H9 (cell line): ENCODE measurements around the gene ZNF783. TPM values are rescaled to one million over a fixed set of nuclear protein-coding genes. Genes with fewer than 3 reads are reported as not detected.
A peak's percentile ranks its signal among the peaks of the same experiment; 100 is the strongest.

Experiments
- DNase-seq: peaks from one replicate; pipeline ENCODE4 v3.0.0-alpha.2; 2017
- H2AFZ ChIP-seq: one replicate; pipeline ENCODE4 v1.6.1; 2013; ENCODE audit warnings: mild to moderate bottlenecking, low read length, control low read depth, moderate library complexity
- H2AK5ac ChIP-seq: 2 replicates; pipeline ENCODE4 v1.6.1; 2013; ENCODE audit warnings: low read length, control low read depth, mixed read lengths; ENCODE audit not compliant: insufficient read length
- H2BK120ac ChIP-seq: one replicate; pipeline ENCODE4 v1.6.1; 2013; ENCODE audit warnings: low read depth, mild to moderate bottlenecking, low read length, control low read depth, inconsistent platforms; ENCODE audit not compliant: poor library complexity, severe bottlenecking
- H2BK12ac ChIP-seq: 2 replicates; pipeline ENCODE4 v1.6.1; 2013; ENCODE audit warnings: low read length, control low read depth, mixed read lengths, low read depth; ENCODE audit not compliant: insufficient read length
- H2BK15ac ChIP-seq: 2 replicates; pipeline ENCODE4 v1.6.1; 2013; ENCODE audit warnings: low read depth, low read length, control low read depth
- H2BK20ac ChIP-seq: one replicate; pipeline ENCODE4 v1.6.1; 2013; ENCODE audit warnings: low read depth, mild to moderate bottlenecking, low read length, control low read depth, inconsistent platforms; ENCODE audit not compliant: poor library complexity, severe bottlenecking
- H2BK5ac ChIP-seq: 2 replicates; pipeline ENCODE4 v1.6.1; 2013; ENCODE audit warnings: low read length, control low read depth, mixed read lengths; ENCODE audit not compliant: insufficient read length
- H3K14ac ChIP-seq: 2 replicates; pipeline ENCODE4 v1.6.1; 2013; ENCODE audit warnings: low read length, control low read depth; ENCODE audit not compliant: insufficient read depth
- H3K18ac ChIP-seq: 2 replicates; pipeline ENCODE4 v1.6.1; 2013; ENCODE audit warnings: low read depth, mild to moderate bottlenecking, mixed read lengths, low read length, control low read depth; ENCODE audit not compliant: insufficient read length
- H3K23ac ChIP-seq: 2 replicates; pipeline ENCODE4 v1.6.1; 2013; ENCODE audit warnings: low read length, control low read depth, mixed read lengths, low read depth; ENCODE audit not compliant: insufficient read length
- H3K23me2 ChIP-seq: 2 replicates; pipeline ENCODE4 v1.6.1; 2013; ENCODE audit warnings: low read depth, mild to moderate bottlenecking, mixed read lengths, low read length, control low read depth; ENCODE audit not compliant: insufficient read length, poor library complexity, severe bottlenecking
- H3K27ac ChIP-seq: 2 replicates; pipeline ENCODE4 v1.5.1; 2013; ENCODE audit warnings: low read length, control low read depth, mixed read lengths, low read depth; ENCODE audit not compliant: insufficient read length
- H3K27me3 ChIP-seq: 2 replicates; pipeline ENCODE4 v1.6.1; 2013; ENCODE audit warnings: low read length, control low read depth, inconsistent platforms; ENCODE audit not compliant: insufficient read depth
- H3K4ac ChIP-seq: 2 replicates; pipeline ENCODE4 v1.6.1; 2013; ENCODE audit warnings: low read depth, mild to moderate bottlenecking, control low read depth, inconsistent platforms, low read length, moderate library complexity
- H3K4me1 ChIP-seq: 2 replicates; pipeline ENCODE4 v1.6.1; 2013; ENCODE audit warnings: low read length, control low read depth, inconsistent platforms; ENCODE audit not compliant: insufficient read depth
- H3K4me2 ChIP-seq: 2 replicates; pipeline ENCODE4 v1.6.1; 2013; ENCODE audit warnings: low read length, control low read depth, mixed read lengths; ENCODE audit not compliant: insufficient read length, insufficient read depth
- H3K56ac ChIP-seq: 2 replicates; pipeline ENCODE4 v1.6.1; 2013; ENCODE audit warnings: low read depth, mild to moderate bottlenecking, mixed read lengths, low read length, control low read depth; ENCODE audit not compliant: insufficient read length
- H3K79me1 ChIP-seq: 2 replicates; pipeline ENCODE4 v1.6.1; 2013; ENCODE audit warnings: low read depth, mild to moderate bottlenecking, moderate library complexity, low read length, control low read depth, inconsistent platforms; ENCODE audit not compliant: insufficient read depth, poor library complexity, severe bottlenecking
- H3K79me2 ChIP-seq: 2 replicates; pipeline ENCODE4 v1.6.1; 2013; ENCODE audit warnings: low read length, control low read depth, inconsistent platforms; ENCODE audit not compliant: insufficient read depth
- H3K9ac ChIP-seq: 2 replicates; pipeline ENCODE4 v1.6.1; 2013; ENCODE audit warnings: low read length, control low read depth, mixed read lengths; ENCODE audit not compliant: insufficient read length; ENCODE audit errors: extremely low read depth
- H3K9me3 ChIP-seq: one replicate; pipeline ENCODE4 v1.6.1; 2013; ENCODE audit warnings: low read depth, low read length, inconsistent platforms; ENCODE audit not compliant: control insufficient read depth
- H3T11ph ChIP-seq: one replicate; pipeline ENCODE4 v1.6.1; 2013; ENCODE audit warnings: mild to moderate bottlenecking, low read length, control low read depth, inconsistent platforms
- H4K20me1 ChIP-seq: one replicate; pipeline ENCODE4 v1.6.1; 2013; ENCODE audit not compliant: control insufficient read depth, insufficient read length, insufficient read depth
- H4K5ac ChIP-seq: 2 replicates; pipeline ENCODE4 v1.6.1; 2013; ENCODE audit warnings: low read depth, mild to moderate bottlenecking, mixed read lengths, low read length, control low read depth; ENCODE audit not compliant: insufficient read length
- H4K8ac ChIP-seq: replicated peaks from 2 replicates; pipeline ENCODE4 v1.6.1; 2013; ENCODE audit warnings: low read length, control low read depth, mixed read lengths, low read depth; ENCODE audit not compliant: insufficient read length
- H4K91ac ChIP-seq: 2 replicates; pipeline ENCODE4 v1.6.1; 2013; ENCODE audit warnings: low read depth, mild to moderate bottlenecking, moderate library complexity, mixed read lengths, low read length, control low read depth; ENCODE audit not compliant: insufficient read length
- H3K27ac Mint-ChIP-seq, 3 experiments: 2 replicates in 2 of 3; 3 replicates in 1 of 3; pipeline ENCODE4 v1.8.0; 2020 to 2021; ENCODE audit warnings: mixed read lengths in 3 of 3, mild to moderate bottlenecking in 1 of 3, moderate library complexity in 1 of 3
- H3K27me3 Mint-ChIP-seq: 2 replicates; pipeline ENCODE4 v1.8.0; 2021; ENCODE audit warnings: low read depth, mild to moderate bottlenecking, moderate library complexity, mixed read lengths
- H3K36me3 Mint-ChIP-seq, 3 experiments: 2 replicates in 2 of 3; 3 replicates in 1 of 3; pipeline ENCODE4 v1.8.0; 2020 to 2021; ENCODE audit warnings: low read depth in 3 of 3, mixed read lengths in 3 of 3; ENCODE audit not compliant: insufficient read depth in 1 of 3
- H3K4me1 Mint-ChIP-seq, 2 experiments: 2 replicates each; pipeline ENCODE4 v1.8.0; 2020; ENCODE audit warnings: mixed read lengths in 2 of 2
- H3K4me3 Mint-ChIP-seq, 2 experiments: 2 replicates in 1 of 2; 3 replicates in 1 of 2; pipeline ENCODE4 v1.8.0; 2020 to 2021; ENCODE audit warnings: mild to moderate bottlenecking in 2 of 2, mixed read lengths in 2 of 2, moderate library complexity in 1 of 2
- H3K9me3 Mint-ChIP-seq, 2 experiments: 2 replicates in 1 of 2; 3 replicates in 1 of 2; pipeline ENCODE4 v1.8.0; 2020; ENCODE audit warnings: mild to moderate bottlenecking in 2 of 2, mixed read lengths in 2 of 2, moderate library complexity in 1 of 2
- WGBS: extraction: QIAGEN DNeasy Blood & Tissue Kit; methylation state at CpG from one replicate; pipeline ENCODE4 v1.1.7; 2013; ENCODE audit warnings: missing lambda C conversion rate, low lambda C conversion rate, mixed read lengths; ENCODE audit not compliant: insufficient read length; ENCODE audit errors: extremely low coverage; 5-methylcytosine and 5-hydroxymethylcytosine counted together
- total RNA-seq: library from RNA; stranded (reverse); gene quantifications from 2 replicates; pipeline ENCODE4 v1.2.1, GENCODE V29; 2021
- TF ChIP-seq, protein P1 (sequence below): fragments of 200-600 bp; sonication (generic); conservative IDR thresholded peaks from 3 replicates; pipeline ENCODE4 v1.8.0; 2021; ENCODE audit warnings: antibody characterized with exemption, mild to moderate bottlenecking

ZNF783 gene
- total RNA-seq, 1 experiment from 2014 or later, result 13.6 TPM

DNA sequence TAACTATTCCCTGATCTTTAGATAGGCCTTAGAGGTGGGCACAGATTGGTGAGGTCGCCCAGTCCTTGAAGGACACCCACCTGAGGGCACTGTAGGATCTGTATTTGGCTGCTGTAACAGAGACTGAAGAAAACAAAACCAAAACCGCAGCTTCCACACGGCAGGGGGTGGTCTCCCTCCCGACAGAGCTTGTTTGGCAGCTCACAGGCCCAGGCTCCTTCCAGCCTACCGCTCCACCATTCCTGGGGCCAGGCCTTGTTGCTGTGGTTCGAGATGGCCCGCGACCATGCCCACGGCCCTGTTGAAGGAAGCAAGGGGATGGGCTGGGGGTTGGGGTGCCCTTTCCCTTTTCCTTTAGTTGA is 30.4 kb downstream of the ZNF783 start:
- Histone ChIP-seq H2BK15ac (no peak overlapping the region), H3K23ac (no peak overlapping the region), H3K27ac (no peak overlapping the region), H2AK5ac (no peak overlapping the region), H3K79me1 (no peaks in the 10 kb centered on the region), H4K8ac (no peak overlapping the region), H3K9me3 (no peaks in the 10 kb centered on the region), H2BK12ac (no peak overlapping the region), H3K14ac (no peak overlapping the region), H3K56ac (no peak overlapping the region), H3K79me2 (no peaks in the 10 kb centered on the region), H2BK20ac (no peak overlapping the region), H3T11ph (no peak overlapping the region), H3K18ac (no peak overlapping the region), H2BK120ac (no peak overlapping the region), H4K20me1 (no peaks in the 10 kb centered on the region), H4K5ac (no peak overlapping the region), H2AFZ (no peak overlapping the region), H3K23me2 (no peaks in the 10 kb centered on the region), H3K4me1 (no peaks in the 10 kb centered on the region), H2BK5ac (no peak overlapping the region), H4K91ac (no peak overlapping the region), H3K27me3 (no peaks in the 10 kb centered on the region), H3K4me2 (no peak overlapping the region), H3K4ac (no peak overlapping the region), H3K9ac (no peak overlapping the region)
- H3K4me3 Mint-ChIP-seq, result no peak overlapping the region
- WGBS, result no CpG with 5 or more reads among the region's 9 CpGs
- H3K4me1 Mint-ChIP-seq, result peaks cover 2 to 6% of the 10 kb centered on the region in 2 experiments
- TF ChIP-seq, protein P1, sequence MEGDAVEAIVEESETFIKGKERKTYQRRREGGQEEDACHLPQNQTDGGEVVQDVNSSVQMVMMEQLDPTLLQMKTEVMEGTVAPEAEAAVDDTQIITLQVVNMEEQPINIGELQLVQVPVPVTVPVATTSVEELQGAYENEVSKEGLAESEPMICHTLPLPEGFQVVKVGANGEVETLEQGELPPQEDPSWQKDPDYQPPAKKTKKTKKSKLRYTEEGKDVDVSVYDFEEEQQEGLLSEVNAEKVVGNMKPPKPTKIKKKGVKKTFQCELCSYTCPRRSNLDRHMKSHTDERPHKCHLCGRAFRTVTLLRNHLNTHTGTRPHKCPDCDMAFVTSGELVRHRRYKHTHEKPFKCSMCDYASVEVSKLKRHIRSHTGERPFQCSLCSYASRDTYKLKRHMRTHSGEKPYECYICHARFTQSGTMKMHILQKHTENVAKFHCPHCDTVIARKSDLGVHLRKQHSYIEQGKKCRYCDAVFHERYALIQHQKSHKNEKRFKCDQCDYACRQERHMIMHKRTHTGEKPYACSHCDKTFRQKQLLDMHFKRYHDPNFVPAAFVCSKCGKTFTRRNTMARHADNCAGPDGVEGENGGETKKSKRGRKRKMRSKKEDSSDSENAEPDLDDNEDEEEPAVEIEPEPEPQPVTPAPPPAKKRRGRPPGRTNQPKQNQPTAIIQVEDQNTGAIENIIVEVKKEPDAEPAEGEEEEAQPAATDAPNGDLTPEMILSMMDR, result peak; percentile 29; the same call in 2 of the 3 replicates
- no peak for DNase-seq
- no peaks in the 10 kb centered on the region for H3K27me3 Mint-ChIP-seq
- H3K9me3 Mint-ChIP-seq, result no peaks in the 10 kb centered on the region
- peaks cover 2 to 14% (median 8%) of the 10 kb centered on the region in 3 experiments for H3K36me3 Mint-ChIP-seq
- 0 out of 7 replicates have a peak overlapping the region, but pooled peaks of 2 of the 3 experiments have one; percentile 28 to 35 for H3K27ac Mint-ChIP-seq
